Right cardiac atrium (tissue), 5 donors: ENCODE data around the gene HECTD1. TPM values are rescaled to one million over a fixed set of nuclear protein-coding genes. Genes with fewer than 3 reads are reported as not detected.

Experiments used
- ATAC-seq, 2 donors: fragments of 200-7000 bp; cut with Tn5 transposase; one replicate each; pipeline versions ENCODE4 v1.8.0 to v1.9.1; 2020; ENCODE audit warnings: moderate library complexity in 2 of 2, mild to moderate bottlenecking in 1 of 2
- DNase-seq, 3 donors: peaks; one replicate each; pipeline ENCODE4 v3.0.0-alpha.2; 2020
- H3K27ac ChIP-seq: one replicate; pipeline ENCODE4 v1.5.1; 2013; ENCODE audit warnings: mild to moderate bottlenecking, low read length, control low read depth, moderate library complexity
- H3K27me3 ChIP-seq: one replicate; pipeline ENCODE4 v1.6.1; 2013; ENCODE audit not compliant: control insufficient read depth, insufficient read depth
- H3K4me1 ChIP-seq: one replicate; pipeline ENCODE4 v1.6.1; 2013; ENCODE audit warnings: low read length; ENCODE audit not compliant: control insufficient read depth, insufficient read depth
- H3K4me3 ChIP-seq: one replicate; pipeline ENCODE4 v1.5.1; 2013; ENCODE audit warnings: low read length, control low read depth
- H3K9me3 ChIP-seq: one replicate; pipeline ENCODE4 v1.6.1; 2013; ENCODE audit warnings: low read length; ENCODE audit not compliant: control insufficient read depth
- whole genome bisulfite sequencing: extraction: QIAGEN DNeasy Blood & Tissue Kit; methylation state at CpG from one replicate; pipeline ENCODE4 v1.1.7; 2013; 5-methylcytosine and 5-hydroxymethylcytosine counted together
- intact Hi-C, 4 donors: fragments of 100-400 bp; cut with DNase I; formaldehyde crosslinking; loops; one replicate each; pipeline versions ENCODE4 v1.11.0 to v1.14.0; 2022 to 2023
- polyA plus RNA-seq: library from polyadenylated mRNA; stranded (reverse); fragments of 200-250 nt; gene quantifications from one replicate; pipeline ENCODE4 v1.2.3, GENCODE V29; 2013
- total RNA-seq, 4 donors: library from RNA; stranded (reverse); fragmentation: NEBNext Ultra II Directional; extraction: Animal tissue kit (Norgen Biotek cat#: 25700); gene quantifications; one replicate each; pipeline ENCODE4 v1.2.1, GENCODE V29; 2021
- donor health status: healthy with polysubstance abuse.
- donor health status: DM: no; HTN: yes; CAD: no.
- donor health status: DM: no; HTN: no; CAD: no.
- donor health status: DM: no; HTN: yes; CAD: no; lungs with severe emphysema.
- donor health status: DM: yes; HTN: yes; CAD: no.

The HECTD1 gene
- total and polyA plus RNA-seq, 5 donors: 67.3 to 159 (median 130) TPM

DNA sequence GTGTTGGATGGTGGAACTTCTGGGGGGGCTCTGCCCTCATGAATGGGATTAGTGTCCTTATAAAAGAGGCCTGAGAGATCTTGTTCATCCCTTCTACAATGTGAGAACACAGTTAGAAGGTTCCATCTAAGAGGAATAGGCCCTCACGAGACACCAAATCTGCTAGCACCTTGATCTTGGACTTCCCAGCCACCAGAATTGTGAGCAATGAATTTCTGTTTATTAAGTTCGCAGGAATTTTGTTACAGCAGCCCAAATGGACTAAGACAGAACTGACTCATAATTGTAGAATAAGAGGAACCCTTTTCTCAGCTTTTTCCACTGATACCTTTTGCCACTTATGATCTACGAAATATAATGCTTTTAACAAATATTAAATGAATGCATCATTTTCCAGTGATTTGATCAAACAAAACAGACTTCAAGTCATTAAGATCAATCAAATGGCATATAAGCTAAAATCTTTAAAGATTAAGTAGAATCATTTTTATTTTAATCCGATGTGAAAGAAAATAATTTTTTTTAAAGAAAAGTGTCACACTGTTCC, 68.2 kb downstream of the HECTD1 start:
- no peak for DNase-seq
- intact Hi-C loops: no loop called here
- Histone ChIP-seq H3K27me3 (no peaks in the 10 kb centered on the region), H3K27ac (no peak overlapping the region), H3K4me3 (no peak overlapping the region), H3K9me3 (no peaks in the 10 kb centered on the region), H3K4me1 (no peaks in the 10 kb centered on the region)
- WGBS: 96% methylated on average over 4 of the region's 4 CpGs
- no peak for ATAC-seq

DNA sequence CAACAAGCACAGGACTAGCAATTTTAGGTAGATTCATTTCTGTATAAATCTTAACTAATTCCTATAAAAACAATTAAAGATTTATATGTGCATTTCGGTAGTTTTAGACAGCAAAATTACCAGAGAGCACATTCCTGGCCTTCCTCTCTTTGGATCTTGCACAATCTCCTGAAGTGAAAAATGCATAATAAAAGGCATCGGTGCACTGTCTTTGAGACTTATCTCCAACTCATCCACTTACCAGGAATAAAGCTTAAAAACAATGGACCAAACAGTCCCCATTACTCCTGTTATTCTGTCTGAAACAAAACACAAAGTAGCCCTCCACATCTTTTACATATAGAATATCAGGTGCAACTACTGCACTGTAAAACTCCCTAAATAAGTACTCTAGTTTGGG, 69.3 kb downstream of the HECTD1 start:
- H3K4me3 ChIP-seq: no peak overlapping the region
- DNase-seq (no peak), ATAC-seq (no peak)
- WGBS: 88% methylated on average over 2 of the region's 2 CpGs
- no peak overlapping the region for H3K27ac ChIP-seq
- no peaks in the 10 kb centered on the region for H3K9me3 ChIP-seq
- no peaks in the 10 kb centered on the region for H3K4me1 ChIP-seq
- no peaks in the 10 kb centered on the region for H3K27me3 ChIP-seq
- intact Hi-C loops: no loop called here

DNA sequence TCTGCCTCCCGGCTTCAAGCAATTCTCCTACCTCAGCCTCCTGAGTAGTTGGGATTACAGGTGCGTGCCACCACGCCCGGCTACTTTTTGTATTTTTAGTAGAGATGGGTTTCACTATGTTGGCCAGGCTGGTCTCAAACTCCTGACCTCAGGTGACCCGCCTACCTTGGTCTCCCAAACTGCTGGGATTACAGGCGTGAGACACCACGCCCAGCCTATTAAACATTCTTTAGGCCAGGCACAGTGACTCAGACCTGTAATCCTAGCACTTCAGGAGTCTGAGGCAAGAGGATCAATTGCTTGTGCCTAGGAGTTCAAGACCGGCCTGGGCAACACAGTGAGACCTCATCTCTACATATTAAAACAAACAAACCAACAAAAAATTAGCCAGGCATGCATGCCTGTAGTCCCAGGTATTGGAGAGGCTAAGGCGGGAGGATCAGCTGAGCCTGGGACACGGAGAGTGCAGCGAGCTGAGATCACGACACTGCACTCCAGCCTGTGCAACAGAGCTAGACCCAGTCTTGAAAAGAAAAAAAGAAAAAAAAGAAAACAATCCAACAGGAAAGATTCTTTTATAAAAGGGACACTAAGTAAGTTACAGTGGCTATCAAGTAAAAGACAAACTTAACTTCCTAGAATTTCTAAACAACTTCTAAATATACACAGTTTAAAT, 70.2 kb downstream of the HECTD1 start:
- Histone ChIP-seq H3K9me3 (no peaks in the 10 kb centered on the region), H3K27me3 (no peaks in the 10 kb centered on the region), H3K27ac (no peak overlapping the region), H3K4me1 (no peaks in the 10 kb centered on the region), H3K4me3 (no peak overlapping the region)
- ATAC-seq: no peak
- DNase-seq: no peak
- intact Hi-C loops: no loop called here
- WGBS: 98% methylated on average over 12 of the region's 12 CpGs

DNA sequence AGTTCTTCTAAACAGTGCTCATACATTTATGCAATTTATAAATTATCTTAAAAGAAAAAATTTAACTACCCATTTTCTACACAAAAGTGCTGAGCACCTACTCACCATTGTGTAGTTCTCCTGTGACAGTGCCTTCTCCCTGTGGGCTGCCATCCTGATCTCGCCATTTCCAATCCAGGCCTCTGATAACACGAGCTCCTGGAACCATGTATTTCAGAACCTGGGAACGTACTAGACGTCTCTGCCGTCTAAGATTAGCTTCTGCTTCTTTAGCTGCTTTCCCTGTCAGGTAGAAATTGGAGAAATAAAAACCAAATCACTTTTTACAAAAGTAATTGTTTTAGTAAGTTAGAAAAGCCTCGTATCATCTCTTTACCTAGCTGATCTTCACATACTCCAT, 74.5 kb downstream of the HECTD1 start:
- no peaks in the 10 kb centered on the region for H3K9me3 ChIP-seq
- ATAC-seq (no peak), DNase-seq (no peak)
- WGBS: 86% methylated on average over 6 of the region's 6 CpGs
- H3K4me3 ChIP-seq: no peak overlapping the region
- no peaks in the 10 kb centered on the region for H3K27me3 ChIP-seq
- intact Hi-C loops: no loop called here
- no peak overlapping the region for H3K27ac ChIP-seq
- no peaks in the 10 kb centered on the region for H3K4me1 ChIP-seq

DNA sequence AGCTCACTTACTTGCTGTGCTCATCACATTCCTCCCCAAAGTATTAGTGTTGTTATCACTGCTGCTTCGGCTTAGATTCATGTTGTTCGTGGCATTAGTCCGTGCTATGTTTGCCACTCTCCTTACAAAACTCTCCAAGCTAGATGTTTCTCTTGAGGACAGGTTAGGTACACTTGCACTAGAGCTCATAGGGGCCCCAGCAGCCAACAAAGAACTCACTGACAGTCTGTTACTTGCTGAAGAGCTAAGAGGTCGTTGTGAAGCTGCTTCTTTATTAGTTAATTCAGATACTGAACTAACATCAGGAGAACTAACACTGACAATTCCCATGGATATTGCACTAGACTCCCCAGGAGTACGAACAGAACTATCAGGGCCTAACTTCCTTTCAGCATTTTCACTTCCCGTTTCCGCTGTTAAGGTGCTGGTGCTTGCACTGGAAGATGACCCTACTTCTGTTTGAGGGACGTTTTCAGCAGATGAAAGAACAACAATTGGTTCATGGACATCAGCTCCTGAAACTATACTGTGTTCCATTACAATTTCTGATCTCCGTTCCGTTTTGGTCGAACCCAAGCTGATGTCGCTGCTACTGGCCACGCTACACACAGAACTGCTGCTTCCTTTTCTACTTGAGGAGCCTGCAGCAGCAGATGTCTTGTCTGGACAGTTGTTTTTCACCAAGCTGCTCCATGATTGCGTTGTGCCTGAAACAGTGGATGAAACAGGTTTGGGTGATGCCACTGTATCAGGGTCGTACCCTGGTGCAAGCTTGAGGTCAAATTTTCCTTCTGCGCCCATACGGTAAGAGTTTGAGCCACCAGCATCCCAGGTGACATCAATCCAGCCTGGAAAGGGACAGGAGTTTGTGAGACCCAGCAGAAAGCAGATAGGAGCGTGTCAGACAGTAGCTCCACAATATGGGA, 78.7 kb downstream of the HECTD1 start:
- 81% methylated on average over 18 of the region's 18 CpGs for WGBS
- DNase-seq (no peak), ATAC-seq (no peak)
- H3K27ac ChIP-seq: no peak overlapping the region
- H3K9me3 ChIP-seq: no peaks in the 10 kb centered on the region
- no peak overlapping the region for H3K4me3 ChIP-seq
- no peaks in the 10 kb centered on the region for H3K27me3 ChIP-seq
- H3K4me1 ChIP-seq: no peaks in the 10 kb centered on the region
- intact Hi-C loops: no loop called here

DNA sequence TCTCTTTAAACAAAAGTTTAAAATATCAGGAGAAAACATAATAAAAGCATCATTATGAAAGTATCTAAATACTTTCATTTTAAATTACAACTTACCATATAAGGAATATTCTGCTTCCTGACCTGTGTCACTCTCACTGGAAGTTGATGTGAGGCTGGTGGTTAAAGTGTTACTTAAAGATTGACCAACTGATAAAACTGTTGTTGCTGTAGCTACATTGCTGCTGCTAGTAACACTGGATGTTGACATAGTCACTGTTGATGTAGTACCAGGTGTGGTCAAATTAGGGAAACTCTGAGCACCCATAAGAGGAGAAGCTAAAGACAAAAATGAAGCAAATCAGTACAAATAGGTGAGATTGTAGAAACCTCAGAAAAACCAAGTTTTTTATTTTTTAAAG, 79.9 kb downstream of the HECTD1 start:
- Histone ChIP-seq H3K27me3 (no peaks in the 10 kb centered on the region), H3K27ac (no peak overlapping the region), H3K9me3 (no peaks in the 10 kb centered on the region), H3K4me1 (no peaks in the 10 kb centered on the region), H3K4me3 (no peak overlapping the region)
- ATAC-seq: no peak
- intact Hi-C loops: no loop called here
- DNase-seq: no peak

DNA sequence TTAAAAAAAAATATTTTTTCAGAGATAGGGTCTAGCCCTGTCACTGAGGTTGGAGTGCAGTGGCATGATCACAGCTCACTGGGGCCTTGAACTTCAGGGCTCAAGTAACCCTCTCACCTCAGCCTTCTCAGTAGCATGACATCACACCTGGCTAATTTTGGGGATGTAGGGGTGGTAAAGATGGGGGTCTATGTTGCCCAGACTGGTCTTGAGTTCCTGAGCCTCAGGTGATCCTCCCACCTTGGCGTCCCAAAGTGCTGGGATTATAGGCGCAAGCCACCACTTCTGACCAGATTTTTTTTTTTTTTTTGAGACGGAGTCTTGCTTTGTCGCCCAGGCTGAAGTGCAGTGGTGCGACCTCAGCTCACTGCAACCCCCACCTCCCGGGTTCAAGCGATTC, 80.9 kb downstream of the HECTD1 start:
- Histone ChIP-seq H3K9me3 (no peaks in the 10 kb centered on the region), H3K27me3 (no peaks in the 10 kb centered on the region), H3K4me3 (no peak overlapping the region), H3K4me1 (no peaks in the 10 kb centered on the region), H3K27ac (no peak overlapping the region)
- WGBS: 93% methylated on average over 7 of the region's 7 CpGs
- ATAC-seq: no peak
- no peak for DNase-seq
- intact Hi-C loops: no loop called here

DNA sequence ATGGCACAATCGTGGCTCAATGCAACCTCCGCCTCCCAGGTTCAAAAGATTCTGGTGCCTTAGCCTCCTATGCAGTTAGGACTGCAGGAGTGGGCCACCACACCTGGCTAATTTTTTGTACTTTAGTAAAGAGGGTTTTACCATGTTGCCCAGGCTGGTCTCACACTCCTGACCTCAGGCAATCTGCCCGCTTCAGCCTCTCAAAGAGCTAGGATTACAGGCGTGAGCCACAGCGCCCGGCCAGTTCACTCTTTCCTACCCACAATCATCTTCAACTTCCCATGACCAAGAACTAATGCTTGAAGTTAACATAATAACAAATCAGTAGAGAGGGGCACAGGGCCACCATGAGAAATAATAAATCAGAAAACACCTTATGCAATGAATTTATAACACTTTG, 82.4 kb downstream of the HECTD1 start:
- intact Hi-C loops: no loop called here
- Histone ChIP-seq H3K4me3 (no peak overlapping the region), H3K9me3 (no peaks in the 10 kb centered on the region), H3K27ac (no peak overlapping the region), H3K27me3 (no peaks in the 10 kb centered on the region), H3K4me1 (no peaks in the 10 kb centered on the region)
- DNase-seq: no peak
- ATAC-seq: no peak
- WGBS: 84% methylated on average over 6 of the region's 6 CpGs

DNA sequence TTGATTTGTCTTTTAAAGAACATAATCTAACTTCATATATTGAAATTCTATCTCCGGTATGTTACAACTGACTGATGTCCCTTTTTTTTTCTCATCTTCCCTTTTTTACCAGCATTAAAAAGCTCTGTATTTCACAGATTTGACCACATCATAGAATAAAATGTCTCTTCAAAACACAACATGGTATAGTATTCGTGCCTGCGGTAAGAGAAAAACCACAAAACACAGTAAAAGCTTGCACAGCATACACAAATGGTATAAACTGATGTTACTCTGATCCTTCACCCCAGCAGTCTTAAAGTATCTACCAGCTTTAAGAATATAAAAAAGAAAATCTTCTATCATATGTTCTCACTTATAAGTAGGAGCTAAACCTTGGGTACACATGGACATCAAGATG, 83.4 kb downstream of the HECTD1 start:
- H3K27me3 ChIP-seq: no peaks in the 10 kb centered on the region
- no peak overlapping the region for H3K27ac ChIP-seq
- H3K9me3 ChIP-seq: no peaks in the 10 kb centered on the region
- no peaks in the 10 kb centered on the region for H3K4me1 ChIP-seq
- 96% methylated on average over 3 of the region's 3 CpGs for WGBS
- intact Hi-C loops: no loop called here
- ATAC-seq: no peak
- H3K4me3 ChIP-seq: no peak overlapping the region
- no peak for DNase-seq

DNA sequence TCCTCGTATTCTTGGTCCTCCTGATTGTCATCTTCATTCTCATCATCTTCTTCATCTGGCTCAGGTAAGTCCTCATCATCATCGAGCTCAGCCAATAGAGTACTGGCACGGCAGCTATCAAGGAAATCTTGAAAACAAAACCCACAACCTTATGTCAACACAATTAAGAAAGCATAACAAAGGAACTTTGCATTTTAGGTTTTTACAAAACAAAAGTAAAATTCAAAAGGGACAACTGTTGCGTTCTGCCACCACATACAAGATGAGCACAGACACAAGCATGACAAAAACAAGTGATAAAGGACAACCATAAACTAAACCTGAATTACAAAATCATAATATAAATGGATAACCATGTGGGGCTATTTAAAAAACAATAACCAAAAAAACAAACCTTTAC, 84.7 kb downstream of the HECTD1 start:
- intact Hi-C loops: no loop called here
- Histone ChIP-seq H3K27me3 (no peaks in the 10 kb centered on the region), H3K9me3 (no peaks in the 10 kb centered on the region), H3K27ac (no peak overlapping the region), H3K4me1 (no peaks in the 10 kb centered on the region), H3K4me3 (no peak overlapping the region)
- 90% methylated on average over 4 of the region's 4 CpGs for WGBS
- DNase-seq (no peak), ATAC-seq (no peak)

DNA sequence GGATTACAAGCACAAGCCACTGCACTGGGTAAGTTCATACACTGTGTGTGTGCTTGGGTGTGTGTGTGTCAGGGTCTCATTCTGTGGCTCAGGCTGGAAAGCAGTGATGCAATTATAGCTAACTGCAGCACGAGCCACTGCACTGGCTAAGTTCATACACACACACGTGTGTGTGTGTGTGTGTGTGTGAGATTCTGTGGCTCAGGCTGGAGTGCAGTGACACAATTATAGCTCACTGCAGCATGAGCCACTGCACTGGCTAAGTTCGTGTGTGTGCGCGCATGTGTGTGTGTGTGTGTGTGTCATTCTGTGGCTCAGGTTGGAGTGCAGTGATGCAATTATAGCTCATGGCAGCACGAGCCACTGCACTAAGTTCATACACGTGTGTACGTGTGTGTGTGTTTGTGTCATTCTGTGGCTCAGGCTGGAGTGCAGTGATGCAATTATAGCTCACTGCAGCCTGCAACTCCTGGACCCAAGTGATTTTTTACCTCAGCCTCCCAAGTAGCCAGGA, 85.4 kb downstream of the HECTD1 start:
- intact Hi-C loops: no loop called here
- no peak for DNase-seq
- no peak overlapping the region for H3K27ac ChIP-seq
- ATAC-seq: peak in 1 of 2 donors; percentile 31
- H3K4me3 ChIP-seq: no peak overlapping the region
- H3K4me1 ChIP-seq: no peaks in the 10 kb centered on the region
- 81% methylated on average over 8 of the region's 8 CpGs for WGBS
- no peaks in the 10 kb centered on the region for H3K27me3 ChIP-seq
- no peaks in the 10 kb centered on the region for H3K9me3 ChIP-seq
